Measurements from ENCODE around the gene ADIPOR1.

DNA sequence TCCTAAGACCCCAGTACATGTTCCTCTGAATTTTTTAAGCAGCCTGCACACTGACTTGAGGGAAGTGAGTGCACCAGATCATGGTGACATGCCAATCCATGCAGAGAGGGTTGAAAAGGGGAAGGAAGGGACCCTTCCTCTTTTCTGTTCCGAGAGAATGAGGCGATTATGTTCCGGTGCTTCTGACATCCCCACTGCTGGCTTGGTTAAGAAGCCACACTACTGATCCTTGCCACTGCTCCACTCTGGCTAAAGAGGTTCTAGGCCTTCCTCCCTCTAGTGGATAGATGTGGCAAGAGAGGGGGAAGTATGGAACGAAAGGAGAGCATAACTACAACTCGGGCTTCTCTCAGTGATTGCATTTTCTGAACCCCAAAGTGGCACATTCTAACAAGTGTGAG is 10.8 kb upstream of the ADIPOR1 start:
- TF ChIP-seq, protein P1, sequence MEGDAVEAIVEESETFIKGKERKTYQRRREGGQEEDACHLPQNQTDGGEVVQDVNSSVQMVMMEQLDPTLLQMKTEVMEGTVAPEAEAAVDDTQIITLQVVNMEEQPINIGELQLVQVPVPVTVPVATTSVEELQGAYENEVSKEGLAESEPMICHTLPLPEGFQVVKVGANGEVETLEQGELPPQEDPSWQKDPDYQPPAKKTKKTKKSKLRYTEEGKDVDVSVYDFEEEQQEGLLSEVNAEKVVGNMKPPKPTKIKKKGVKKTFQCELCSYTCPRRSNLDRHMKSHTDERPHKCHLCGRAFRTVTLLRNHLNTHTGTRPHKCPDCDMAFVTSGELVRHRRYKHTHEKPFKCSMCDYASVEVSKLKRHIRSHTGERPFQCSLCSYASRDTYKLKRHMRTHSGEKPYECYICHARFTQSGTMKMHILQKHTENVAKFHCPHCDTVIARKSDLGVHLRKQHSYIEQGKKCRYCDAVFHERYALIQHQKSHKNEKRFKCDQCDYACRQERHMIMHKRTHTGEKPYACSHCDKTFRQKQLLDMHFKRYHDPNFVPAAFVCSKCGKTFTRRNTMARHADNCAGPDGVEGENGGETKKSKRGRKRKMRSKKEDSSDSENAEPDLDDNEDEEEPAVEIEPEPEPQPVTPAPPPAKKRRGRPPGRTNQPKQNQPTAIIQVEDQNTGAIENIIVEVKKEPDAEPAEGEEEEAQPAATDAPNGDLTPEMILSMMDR (IDR thresholded peaks at IDR 0.05; ENCODE audit: low read depth, low read length, poor library complexity, severe bottlenecking) = peak; percentile 83
- no peak for TF ChIP-seq EZH2phosphoT487 (IDR thresholded peaks at IDR 0.05; ENCODE audit: borderline replicate concordance, low read length)

All from DOHH2 (cell line).